NCI-H2107 (cell line): ENCODE results near the gene UBE2O.

Source experiments
- DNase-seq: peaks from one replicate; lab custom pipeline; 2025; lab: John Stamatoyannopoulos, UW

Gene UBE2O

DNA sequence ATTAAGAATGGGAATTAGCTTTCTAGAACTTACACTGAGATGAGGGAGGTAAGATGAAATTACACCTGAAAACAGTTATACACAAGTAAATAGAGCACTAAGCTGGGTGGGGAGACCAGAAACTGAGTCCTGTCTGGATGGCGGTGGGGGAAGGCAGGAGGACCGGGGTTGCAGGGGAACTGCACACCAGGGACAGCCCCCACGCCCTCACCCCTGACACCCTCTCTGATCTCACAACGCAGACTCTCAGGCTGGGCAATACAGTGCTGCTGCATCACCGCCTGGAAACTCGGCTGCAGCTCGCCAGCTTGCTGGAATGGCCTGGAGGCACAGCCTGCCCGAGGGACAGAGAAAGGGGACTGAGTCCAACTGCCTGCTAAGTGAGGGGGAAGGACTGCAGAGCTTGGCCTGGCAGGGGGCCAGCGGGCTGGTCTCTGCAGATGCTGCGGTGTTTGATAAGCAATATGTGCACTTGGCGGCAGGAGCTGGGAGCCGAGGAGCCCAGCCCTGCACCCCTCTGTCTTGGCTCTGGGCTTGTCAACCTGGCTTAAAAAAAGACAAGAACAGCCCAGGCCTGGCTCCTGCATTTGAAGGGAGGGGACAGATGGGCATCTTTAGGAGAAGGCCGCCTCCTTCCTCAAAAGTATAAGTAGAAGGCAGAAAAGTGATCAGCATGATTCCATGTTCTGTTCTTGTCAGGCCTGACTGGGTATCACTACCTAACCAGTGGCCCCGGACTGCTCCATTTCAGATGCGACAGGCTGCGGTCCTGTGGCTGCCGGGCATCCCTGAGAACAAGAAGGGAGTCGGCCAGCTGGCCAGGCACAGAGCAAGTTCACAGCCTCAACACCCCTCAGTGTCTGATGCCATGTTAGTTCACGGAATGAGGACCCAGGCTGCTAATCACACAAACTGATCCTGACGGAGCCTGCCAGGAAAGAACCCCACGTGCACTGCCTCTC is 38.3 kb downstream of the UBE2O start:
- no peak for DNase-seq

DNA sequence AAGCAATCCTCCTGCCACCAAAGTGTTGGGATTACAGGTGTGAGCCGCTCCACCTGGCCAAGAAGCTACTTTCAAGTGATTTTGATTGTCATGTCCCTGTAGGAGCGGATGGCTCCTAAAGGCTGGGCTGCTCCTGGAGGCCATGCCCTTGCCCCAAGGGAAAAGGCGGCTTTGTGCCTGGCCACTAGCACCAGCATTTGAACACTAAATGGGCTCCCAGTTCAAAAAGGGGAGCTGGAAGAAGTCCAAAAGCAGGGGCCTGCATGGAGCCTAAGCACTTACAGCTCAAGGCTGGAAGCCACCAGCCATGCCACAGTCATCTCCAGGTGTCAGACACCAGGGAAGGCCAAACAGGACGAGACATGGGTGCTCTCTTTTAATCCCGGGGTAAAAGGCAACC is 41.7 kb downstream of the UBE2O start:
- no peak for DNase-seq

DNA sequence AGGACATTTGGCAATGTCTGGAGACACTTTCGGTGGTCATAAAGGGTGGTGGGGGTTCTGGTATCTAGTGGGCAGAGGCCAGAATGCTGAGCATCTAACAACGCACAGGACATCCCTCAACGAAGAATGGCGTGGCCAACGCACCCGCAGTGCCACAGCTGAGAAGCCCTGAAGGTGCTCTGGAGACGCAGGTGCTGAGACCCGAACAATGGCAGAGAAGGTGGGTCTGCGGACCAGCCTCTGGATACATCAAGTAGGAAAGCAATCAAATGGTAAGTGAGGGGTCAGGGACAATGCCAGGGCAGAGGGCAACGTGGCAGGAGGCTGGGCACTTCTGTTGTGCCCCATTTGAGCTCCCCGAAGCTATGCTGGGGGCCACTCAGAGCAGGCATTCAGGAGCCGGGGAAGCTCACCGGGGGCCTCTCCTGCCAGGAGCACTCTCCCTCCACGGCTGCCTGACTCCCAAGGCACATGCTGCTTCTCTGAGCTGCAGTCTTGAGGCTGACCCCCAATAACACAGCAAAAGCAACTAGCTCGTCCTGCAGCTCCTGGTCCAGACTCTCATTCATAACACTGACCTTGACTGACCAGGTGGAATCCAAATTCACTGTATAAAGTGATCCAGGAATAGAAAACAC is 42.5 kb downstream of the UBE2O start:
- no peak for DNase-seq

DNA sequence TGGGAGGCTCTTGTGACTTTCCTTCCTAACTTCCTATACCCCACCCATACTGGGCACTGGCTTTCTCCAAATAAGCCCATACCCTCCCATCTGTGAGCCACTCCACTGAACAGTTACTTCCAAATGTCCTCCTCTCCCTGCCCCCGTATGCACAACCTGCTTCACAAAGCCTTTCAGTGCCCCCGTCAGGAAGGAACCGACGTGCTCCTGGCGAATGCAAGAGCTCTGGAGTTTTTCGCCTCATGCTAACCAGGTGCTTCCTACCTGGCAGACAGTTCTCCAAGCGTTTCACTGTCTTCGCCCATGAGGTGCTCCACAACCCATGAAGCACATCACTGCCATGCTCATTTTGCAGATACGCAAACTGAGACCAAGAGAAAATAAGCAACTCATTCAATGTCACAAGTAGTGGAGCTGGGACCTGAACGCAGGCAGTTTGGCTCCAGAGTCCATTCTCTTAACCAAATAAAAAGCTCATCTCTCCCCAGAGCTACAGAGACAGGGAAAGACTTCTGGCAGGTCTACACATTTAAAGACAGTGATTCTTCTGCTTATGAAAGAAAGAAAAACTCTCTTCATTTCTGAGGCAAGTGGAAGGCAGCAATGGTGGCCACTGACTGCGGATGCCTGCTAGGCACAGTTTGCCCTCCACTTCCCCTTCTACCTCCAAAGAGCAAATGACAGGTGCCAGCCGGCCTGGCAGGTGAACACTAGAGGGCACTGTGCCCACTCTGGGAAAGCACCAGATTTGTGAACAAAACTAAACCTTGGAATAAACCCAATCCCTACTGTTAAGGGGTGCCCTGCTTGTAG is 44.7 kb downstream of the UBE2O start:
- DNase-seq, result no peak

DNA sequence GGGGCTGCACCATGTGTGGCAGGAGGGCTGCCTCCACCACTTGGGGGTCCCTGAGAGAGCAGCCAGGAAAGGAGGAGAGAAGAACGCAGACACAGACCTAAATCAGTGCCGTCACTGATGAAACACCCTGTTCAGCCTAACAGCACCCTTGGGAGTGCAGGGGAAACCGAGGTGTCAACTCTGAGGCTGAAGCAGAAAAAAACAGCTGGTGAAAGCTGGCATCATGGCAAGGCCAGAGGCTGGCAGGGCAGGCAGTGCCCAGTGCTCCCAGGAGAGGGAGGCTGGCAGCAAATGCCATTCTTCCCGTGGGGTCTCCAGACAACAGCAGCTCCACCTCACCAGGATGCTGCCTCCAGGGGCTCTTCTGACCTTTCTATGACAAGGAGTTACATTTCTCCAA is 45.4 kb downstream of the UBE2O start:
- DNase-seq, result no peak

DNA sequence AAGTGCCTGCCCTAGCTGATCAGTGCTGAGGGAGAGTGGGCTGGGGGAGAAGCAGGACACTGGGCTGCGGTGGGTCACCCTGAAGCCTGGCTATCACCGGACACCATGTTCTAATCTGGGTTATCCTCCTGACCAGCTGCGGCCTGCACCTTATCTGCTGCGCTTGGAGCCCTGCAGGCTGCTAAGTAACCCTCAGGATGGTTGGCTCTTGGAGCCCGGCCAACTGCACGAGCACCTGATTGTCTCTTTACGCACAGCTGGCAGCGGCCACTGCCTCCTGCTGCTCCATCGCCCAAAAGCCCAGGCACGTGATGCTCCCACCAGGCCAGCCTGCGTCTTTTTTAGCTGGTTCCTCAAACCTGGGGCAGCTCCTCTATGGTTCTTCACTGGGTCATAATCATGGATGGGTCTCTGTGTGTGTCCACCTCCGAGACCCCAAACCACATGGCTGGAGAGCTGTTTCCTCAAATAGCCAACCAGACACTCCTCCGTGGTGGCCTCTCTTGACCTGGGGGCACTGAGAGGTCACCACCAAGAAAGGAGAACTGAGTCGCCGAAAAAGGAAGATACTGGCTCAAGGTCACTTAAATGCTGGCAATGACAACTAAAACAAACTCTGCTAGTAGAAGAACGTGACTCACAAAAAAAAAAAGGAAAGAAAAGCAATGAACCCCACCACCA is 46.8 kb downstream of the UBE2O start:
- DNase-seq, result peak; percentile 85

DNA sequence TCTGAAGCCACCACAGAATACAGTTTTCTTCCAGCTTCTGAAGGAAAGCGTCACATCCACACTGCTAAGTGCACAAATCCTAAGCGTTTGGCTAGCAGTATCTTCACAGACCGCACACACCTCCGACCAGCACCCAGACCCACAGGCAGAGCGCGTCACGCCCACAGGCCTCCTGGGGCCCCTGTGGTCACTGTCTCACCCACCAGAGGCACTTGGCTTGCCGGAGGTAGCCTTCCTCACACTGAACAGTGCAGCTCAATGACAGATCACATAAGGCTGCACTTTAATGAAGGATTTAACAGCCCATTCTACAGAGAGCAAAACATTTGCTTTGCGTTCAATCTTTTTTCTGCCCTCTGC is 47.4 kb downstream of the UBE2O start:
- no peak for DNase-seq

DNA sequence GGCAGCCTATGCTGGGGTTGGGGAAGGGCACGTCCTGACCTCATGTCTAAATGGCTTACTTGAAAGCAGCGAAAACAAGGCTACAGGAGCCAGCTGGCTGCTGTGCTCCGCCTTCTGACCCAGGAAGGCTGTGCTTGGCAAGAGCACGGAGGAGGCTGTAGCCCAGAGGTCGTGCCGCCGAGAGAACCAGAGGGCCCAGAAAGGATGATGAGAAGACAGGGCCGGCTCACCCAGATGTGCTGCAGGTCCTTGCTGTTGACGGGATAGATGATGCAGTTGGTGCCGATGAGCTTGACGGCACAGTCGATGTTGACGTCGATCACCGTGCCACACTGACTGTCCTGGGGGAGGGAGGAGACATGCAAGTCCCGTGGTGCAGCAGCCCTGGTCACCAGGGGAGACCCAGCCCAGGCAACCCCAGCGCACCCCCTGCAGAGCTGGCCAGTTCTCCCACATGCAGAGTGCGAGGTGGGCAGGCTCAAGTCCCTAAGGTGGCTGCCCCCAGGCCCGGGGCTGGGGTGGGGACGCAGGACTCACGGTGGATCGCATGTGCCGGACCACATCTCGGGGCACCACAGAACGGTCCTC is 47.9 kb downstream of the UBE2O start:
- no peak for DNase-seq

DNA sequence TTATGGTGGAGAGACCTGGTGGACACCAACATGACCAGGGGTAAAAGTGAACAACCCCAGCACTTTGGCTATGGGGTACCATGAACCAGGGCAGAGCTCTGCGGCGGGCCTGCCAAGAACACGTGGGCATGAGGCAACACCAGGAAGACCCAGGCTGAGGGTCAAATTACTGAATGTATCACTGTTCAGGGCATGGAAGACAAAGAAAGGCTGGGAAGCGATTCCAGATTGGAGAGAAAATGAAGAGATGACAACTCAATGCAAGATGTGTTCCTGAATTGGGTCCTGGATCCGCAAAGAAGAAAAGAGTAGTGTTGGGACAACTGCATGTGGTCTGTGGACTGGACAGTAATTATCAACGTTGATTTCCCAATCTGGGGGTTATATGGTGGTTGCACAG is 48.7 kb downstream of the UBE2O start:
- no peak for DNase-seq

DNA sequence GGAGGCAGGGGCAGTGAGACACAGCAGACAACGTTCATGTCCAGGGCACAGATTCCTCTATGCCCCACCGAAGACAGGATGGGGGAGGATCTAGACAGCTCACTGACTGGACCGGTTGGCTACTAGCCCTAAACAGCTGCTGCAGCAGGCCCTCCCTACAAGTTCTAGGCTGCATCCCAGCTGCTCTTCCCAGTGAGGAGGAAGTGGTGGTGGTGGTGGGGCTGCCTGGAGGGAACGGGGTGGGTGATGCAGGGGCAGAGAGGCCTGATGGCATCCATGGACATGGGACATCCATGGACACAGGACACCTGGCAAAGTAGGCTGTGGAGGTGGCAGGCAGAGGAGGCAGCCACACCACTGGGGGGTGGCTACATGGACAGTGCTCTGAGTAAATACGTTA is 50.2 kb downstream of the UBE2O start:
- DNase-seq, result no peak

DNA sequence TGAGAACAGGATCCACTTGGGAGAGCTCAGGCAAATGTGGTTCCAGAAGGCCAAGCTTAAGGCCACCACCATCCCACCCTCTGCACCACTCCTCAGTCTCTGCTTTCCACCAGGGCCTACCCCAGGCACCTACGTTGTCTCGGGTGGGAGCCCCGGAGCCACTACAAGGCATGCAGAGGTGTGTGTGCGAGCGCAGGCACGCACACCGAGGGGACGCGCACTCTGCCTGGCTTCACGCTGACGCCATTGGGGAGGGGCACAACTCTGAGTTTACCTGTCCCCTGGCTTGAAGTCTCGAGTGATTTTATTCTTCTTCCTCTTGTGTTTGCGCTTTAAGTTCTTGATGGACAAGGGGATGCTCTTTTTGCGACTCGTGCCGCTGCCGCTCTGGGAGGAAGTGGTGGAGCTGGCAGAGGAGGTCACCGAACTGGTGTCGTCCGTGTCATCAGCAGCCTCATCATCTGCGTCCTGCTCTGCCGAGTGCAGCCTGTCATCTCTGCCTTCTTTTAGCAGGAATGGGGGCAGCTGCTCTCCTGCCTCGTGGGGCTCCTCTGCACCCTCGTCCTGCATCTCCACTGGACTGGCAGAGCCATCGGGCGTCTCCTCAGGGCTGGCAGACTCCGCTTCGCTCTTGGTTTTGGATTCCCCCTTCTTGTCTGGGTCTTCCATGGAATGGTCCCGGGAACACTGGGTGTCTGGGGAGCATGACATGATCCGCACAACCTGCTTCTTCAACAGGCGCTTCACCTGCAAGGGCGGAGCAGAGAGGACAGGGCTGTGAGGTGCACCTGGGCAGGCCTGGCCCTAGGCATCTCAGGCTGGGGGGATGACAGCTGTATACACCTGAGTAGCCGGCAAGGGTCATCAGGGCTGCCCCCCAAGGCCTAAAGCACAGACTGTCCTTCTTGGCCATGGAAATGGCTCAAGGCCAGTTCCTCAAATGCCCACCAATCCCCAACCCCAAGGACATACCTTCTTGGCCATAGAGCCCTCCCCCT is 53.5 kb downstream of the UBE2O start:
- DNase-seq, result no peak

DNA sequence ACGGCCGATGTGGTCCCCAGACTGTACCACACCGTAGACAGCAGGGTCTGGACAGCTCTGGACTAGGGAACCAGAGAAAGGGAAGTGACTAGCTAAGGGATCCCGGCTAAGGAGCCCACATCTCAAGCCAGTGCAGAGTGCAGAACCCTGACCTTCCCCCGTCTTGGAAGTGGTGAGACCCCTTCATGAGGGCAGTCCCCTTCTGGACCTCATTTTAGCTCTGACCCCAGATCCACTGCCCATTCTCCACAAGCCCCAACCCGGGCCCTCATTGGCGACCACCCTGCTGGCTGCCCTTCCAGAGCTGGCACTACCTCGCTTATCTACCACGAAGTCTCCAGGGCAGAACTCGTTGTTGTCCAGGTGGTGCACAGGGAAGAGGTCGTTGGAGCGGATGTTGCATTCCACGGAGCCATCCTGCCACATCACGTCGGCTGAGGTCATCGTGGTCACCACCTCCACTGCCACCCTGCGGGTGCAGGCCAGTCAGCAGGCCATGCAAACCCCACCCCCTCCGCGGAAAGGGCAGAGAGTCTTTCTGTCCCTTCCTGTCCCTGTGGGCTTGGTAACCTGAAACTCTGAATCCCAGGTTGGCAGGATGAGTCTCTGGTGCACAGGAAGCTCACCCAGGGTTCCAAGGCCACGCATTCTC is 54.3 kb downstream of the UBE2O start:
- DNase-seq, result no peak

DNA sequence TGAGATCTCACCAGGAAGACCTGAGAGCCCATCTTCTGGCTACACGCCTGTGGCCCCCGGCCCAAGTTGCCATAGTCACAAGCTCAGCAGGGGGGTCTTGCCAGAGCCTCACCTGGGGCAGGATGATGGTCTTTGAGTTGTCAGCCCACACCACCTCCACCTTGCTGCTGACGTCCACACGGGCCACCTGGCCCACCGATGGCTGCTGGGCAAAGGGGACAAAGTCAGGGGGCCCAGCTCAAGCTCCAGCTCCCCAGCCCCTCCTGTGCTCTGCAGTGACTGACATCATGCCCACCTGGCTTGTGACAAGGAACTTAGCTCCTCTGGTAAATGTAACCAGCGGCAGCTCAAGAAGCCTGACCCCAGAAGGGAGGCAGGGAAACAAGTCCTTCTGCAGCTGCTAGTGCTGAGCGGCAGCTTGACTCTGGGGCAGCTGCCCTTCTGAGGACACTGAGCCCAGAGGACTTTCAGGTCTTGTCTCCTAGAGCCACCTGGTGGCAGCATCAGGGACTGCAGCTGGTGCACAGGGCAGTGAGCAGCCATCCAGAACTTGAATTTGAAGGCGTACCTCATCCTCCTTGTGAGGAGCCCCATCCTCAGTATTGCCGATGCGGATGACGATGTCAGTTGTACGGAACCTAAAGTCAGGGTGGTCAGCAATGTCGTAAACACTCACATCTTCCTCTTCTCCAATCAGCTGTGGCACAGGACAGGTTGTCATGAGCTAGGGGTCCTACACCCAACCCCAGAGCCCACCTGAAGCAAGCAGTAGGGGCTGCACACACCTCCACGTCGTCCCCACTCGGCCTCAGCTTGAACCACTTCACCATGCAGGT is 55.0 kb downstream of the UBE2O start:
- peak; percentile 57 for DNase-seq

DNA sequence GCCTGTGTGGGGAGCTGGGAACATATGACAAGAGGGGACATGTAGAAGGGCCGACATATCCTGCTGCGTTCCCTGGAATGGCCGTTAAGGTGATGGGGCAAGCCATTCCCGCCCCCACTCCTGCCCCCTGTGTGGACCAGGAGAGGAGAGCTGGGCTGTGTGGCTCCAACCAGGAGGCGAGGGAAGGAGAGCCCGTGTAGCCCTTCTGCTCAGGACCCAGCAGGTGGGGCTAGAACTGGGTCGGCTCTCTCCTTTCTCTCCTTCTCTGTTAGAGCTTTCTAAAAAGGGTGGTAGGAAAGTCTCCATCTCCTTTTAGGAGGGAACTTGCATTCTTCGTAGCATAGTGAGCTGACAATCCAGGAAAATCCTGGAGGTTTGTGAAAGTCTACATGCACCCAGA is 55.8 kb downstream of the UBE2O start:
- DNase-seq, result no peak

DNA sequence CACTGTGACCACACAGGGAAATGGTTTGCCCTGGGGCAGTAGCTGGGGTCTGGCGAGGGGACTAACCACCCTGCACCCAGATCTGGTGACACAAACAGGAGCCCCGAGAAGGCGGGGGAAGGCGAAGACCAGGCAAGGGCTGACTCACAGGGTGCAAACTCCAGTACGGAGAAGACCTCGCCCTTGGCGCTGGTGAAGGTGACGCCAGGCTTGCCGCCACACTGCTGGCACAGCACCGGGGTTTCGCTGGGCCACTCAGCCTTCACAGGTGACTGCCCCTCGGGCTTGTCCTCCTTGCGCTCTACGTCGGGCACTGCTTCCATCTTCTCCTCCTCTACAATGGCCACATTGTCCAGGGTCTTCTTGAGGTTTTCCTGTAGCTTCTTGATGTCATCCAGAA is 57.0 kb downstream of the UBE2O start:
- DNase-seq, result no peak

DNA sequence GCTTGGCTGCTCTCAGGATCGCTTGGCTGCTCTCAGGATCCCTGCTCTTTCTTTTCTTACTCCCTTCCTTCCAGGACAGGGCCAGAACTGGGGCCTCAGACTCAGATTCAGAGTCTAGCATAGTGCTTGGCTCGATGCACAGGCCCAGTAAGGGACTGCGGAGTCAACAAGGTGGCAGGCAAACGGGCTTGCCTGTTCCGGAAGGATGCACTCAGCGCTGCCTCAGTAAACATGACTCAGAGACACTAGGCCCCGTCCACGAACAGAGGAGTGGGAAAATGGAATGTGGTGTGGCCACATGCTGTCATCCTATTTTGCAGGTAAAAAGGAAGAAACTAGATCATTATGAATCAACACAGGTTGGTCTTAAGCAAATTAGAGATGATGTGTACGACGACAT is 58.8 kb downstream of the UBE2O start:
- DNase-seq, result no peak

DNA sequence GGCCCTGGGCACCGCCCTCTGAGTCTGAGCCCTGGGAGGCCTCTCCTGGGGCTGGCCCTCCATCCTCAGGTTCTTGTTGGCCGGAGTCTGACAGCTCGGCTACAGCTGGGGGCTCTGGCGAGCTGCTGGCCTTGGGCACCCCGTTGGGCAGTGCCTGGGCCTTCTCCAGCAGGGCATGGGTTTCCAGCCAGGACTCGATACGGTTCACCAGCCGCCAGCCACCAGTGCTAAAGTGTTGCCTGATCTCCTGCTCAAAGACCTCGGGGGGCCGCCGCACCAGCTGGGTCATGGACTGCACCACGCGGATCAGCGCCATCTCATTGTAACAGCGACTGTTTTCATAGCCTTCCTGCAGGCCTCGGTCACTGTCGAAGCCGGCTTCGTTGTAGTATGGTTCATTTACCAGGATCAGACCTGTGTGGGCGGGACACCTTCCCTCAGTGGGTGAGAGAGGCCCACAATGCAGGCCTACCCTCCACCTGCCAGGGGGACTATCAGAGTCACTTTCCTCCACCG is 61.7 kb downstream of the UBE2O start:
- no peak for DNase-seq

DNA sequence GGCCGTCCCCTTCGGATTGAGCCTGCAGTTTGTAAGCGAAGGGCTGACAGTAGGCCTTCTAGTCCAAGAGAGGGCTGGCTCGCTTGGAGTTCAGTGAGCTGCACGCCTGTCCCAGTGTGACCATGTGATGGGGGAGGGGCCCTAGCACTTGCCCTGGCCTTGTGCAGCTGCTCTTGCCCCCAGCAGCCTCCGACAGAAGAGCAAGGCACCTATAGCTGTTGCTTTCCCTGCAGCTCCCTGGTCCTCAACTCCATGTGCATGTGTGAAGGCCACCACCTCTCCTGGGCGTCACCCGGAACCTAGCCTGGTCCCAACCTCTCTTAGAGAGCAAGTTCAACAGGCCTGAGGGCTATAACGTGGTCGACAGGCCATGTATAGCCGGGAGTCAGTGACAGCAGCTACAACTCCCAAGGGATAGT is 62.9 kb downstream of the UBE2O start:
- no peak for DNase-seq
